H1 (cell line): ENCODE data around the gene SMYD3. TPM values are rescaled to one million over a fixed set of nuclear protein-coding genes. Genes with fewer than 3 reads are reported as not detected.

Experiments
- CTCF ChIA-PET: fragments of 300-600 bp; sonication (Branson Sonifier 250); formaldehyde crosslinking; loops from one replicate; lab custom pipeline; 2021; ENCODE audit not compliant: partially characterized antibody; lab: Charles Lee
- POLR2A ChIA-PET: fragments of 300-600 bp; sonication (Branson Sonifier 250); formaldehyde crosslinking; loops from one replicate; lab custom pipeline; 2021; ENCODE audit warnings: inconsistent platforms; ENCODE audit not compliant: partially characterized antibody; lab: Charles Lee
- DNase-seq, 2 experiments: peaks; one replicate each; pipeline versions ENCODE4 v3.0.0 to v3.0.0-alpha.2; 2010 to 2022; ENCODE audit warnings: low spot score in 2 of 2, low read depth in 1 of 2, mixed read lengths in 1 of 2
- FAIRE-seq: peaks from 2 replicates; lab custom pipeline; 2011; peaks lifted over from hg19 to GRCh38; lab: Jason Lieb, UNC
- H2AFZ ChIP-seq: 2 replicates; pipeline ENCODE4 v1.8.1; 2012; ENCODE audit warnings: low read length, inconsistent platforms
- H2AK5ac ChIP-seq: 2 replicates; pipeline ENCODE4 v1.6.1; 2013; ENCODE audit warnings: low read depth, low read length
- H2BK120ac ChIP-seq: replicated peaks from 2 replicates; pipeline ENCODE3; 2013; ENCODE audit warnings: low read depth, low read length, inconsistent platforms
- H2BK12ac ChIP-seq: 2 replicates; pipeline ENCODE4 v1.6.1; 2013; ENCODE audit warnings: low read depth, low read length
- H2BK15ac ChIP-seq: 2 replicates; pipeline ENCODE4 v1.6.1; 2013; ENCODE audit warnings: low read length
- H2BK20ac ChIP-seq: 2 replicates; pipeline ENCODE4 v1.6.1; 2013; ENCODE audit warnings: low read length
- H2BK5ac ChIP-seq: 2 replicates; pipeline ENCODE4 v1.6.1; 2013; ENCODE audit warnings: low read depth, low read length
- H3K14ac ChIP-seq: 2 replicates; pipeline ENCODE4 v1.6.1; 2013; ENCODE audit warnings: inconsistent platforms; ENCODE audit not compliant: insufficient read length
- H3K18ac ChIP-seq: 2 replicates; pipeline ENCODE4 v1.6.1; 2013; ENCODE audit warnings: low read length; ENCODE audit errors: extremely low read depth
- H3K23ac ChIP-seq: 2 replicates; pipeline ENCODE4 v1.6.1; 2013; ENCODE audit warnings: inconsistent platforms; ENCODE audit not compliant: insufficient read length
- H3K23me2 ChIP-seq: 2 replicates; pipeline ENCODE4 v1.6.1; 2013; ENCODE audit warnings: low read depth, low read length
- H3K27ac ChIP-seq: 2 replicates; pipeline ENCODE4 v1.6.1; 2011; ENCODE audit warnings: low read depth, low read length, inconsistent platforms
- H3K27me3 ChIP-seq, 4 experiments: replicated peaks in 1 of 4; 1 replicate in 1 of 4; 2 replicates in 3 of 4; pipeline versions ENCODE4 v1.6.1 to v1.8.1; 2011 to 2013; ENCODE audit warnings: low read length in 3 of 4, mild to moderate bottlenecking in 3 of 4, inconsistent platforms in 2 of 4, mixed read lengths in 2 of 4, moderate library complexity in 1 of 4; ENCODE audit not compliant: control insufficient read depth in 3 of 4, insufficient read depth in 3 of 4; ENCODE audit errors: extremely low read depth in 1 of 4
- H3K36me3 ChIP-seq, 4 experiments: 2 replicates each; pipeline versions ENCODE4 v1.6.1 to v1.8.1; 2011 to 2013; ENCODE audit warnings: mild to moderate bottlenecking in 4 of 4, low read length in 3 of 4, moderate library complexity in 2 of 4, control low read depth in 1 of 4, inconsistent platforms in 1 of 4; ENCODE audit not compliant: insufficient read depth in 4 of 4, control insufficient read depth in 2 of 4
- H3K4ac ChIP-seq: replicated peaks from 2 replicates; pipeline ENCODE3; 2013; ENCODE audit warnings: low read length, low read depth, mixed read lengths, inconsistent platforms; ENCODE audit not compliant: insufficient read length
- H3K4me1 ChIP-seq, 4 experiments: replicated peaks in 1 of 4; 1 replicate in 1 of 4; 2 replicates in 3 of 4; pipeline versions ENCODE4 v1.6.1 to v1.8.1; 2011 to 2013; ENCODE audit warnings: low read length in 3 of 4, inconsistent platforms in 2 of 4, mixed read lengths in 1 of 4; ENCODE audit not compliant: insufficient read depth in 4 of 4, control insufficient read depth in 3 of 4
- H3K4me2 ChIP-seq, 2 experiments: 2 replicates each; pipeline versions ENCODE4 v1.6.1 to v1.8.1; 2011 to 2013; ENCODE audit warnings: low read depth in 2 of 2, low read length in 2 of 2, control low read depth in 1 of 2, inconsistent platforms in 1 of 2, mild to moderate bottlenecking in 1 of 2; ENCODE audit not compliant: insufficient read depth in 1 of 2
- H3K4me3 ChIP-seq, 4 experiments: fragments of 200-600, 300-600 bp in 1 of 4; sonication (generic), shearing (Covaris generic), sonication (Bioruptor Twin) in 1 of 4; 2 replicates each; pipeline versions ENCODE4 v1.5.1 to v1.8.1; 2011 to 2016; ENCODE audit warnings: low read length in 4 of 4, low read depth in 3 of 4, control low read depth in 2 of 4, inconsistent platforms in 2 of 4, mild to moderate bottlenecking in 2 of 4, mixed read lengths in 1 of 4, moderate library complexity in 1 of 4; ENCODE audit not compliant: insufficient read depth in 2 of 4; ENCODE audit errors: extremely low read depth in 1 of 4
- H3K56ac ChIP-seq: replicated peaks from 2 replicates; pipeline ENCODE3; 2013; ENCODE audit warnings: low read depth, mild to moderate bottlenecking, mixed read lengths, low read length, inconsistent platforms; ENCODE audit not compliant: insufficient read length
- H3K79me1 ChIP-seq: 2 replicates; pipeline ENCODE4 v1.6.1; 2013; ENCODE audit warnings: low read depth, low read length, control low read depth
- H3K79me2 ChIP-seq, 2 experiments: 2 replicates each; pipeline versions ENCODE4 v1.6.1 to v1.8.1; 2012 to 2013; ENCODE audit warnings: low read length in 2 of 2, mild to moderate bottlenecking in 2 of 2, inconsistent platforms in 1 of 2; ENCODE audit not compliant: insufficient read depth in 2 of 2, control insufficient read depth in 1 of 2
- H3K9ac ChIP-seq, 4 experiments: replicated peaks in 1 of 4; 1 replicate in 1 of 4; 2 replicates in 3 of 4; pipeline versions ENCODE4 v1.6.1 to v1.8.1; 2011 to 2013; ENCODE audit warnings: low read depth in 3 of 4, low read length in 3 of 4, control low read depth in 2 of 4, mild to moderate bottlenecking in 2 of 4, moderate library complexity in 2 of 4, inconsistent platforms in 1 of 4; ENCODE audit errors: extremely low read depth in 1 of 4
- H3K9me3 ChIP-seq, 2 experiments: 2 replicates each; pipeline versions ENCODE4 v1.6.1 to v1.8.1; 2012 to 2013; ENCODE audit warnings: mild to moderate bottlenecking in 2 of 2, moderate library complexity in 2 of 2, control low read depth in 1 of 2, inconsistent platforms in 1 of 2, low read depth in 1 of 2, low read length in 1 of 2, mixed read lengths in 1 of 2; ENCODE audit not compliant: insufficient read depth in 2 of 2
- H4K20me1 ChIP-seq, 2 experiments: replicated peaks in 1 of 2; 2 replicates each; pipeline versions ENCODE3 to v1.8.1; 2011 to 2013; ENCODE audit warnings: inconsistent platforms in 2 of 2, low read length in 2 of 2, mild to moderate bottlenecking in 1 of 2; ENCODE audit not compliant: insufficient read depth in 2 of 2, control insufficient read depth in 1 of 2
- H4K5ac ChIP-seq: 2 replicates; pipeline ENCODE4 v1.6.1; 2013; ENCODE audit warnings: low read length, low read depth, mixed read lengths, inconsistent platforms; ENCODE audit not compliant: insufficient read length
- H4K8ac ChIP-seq: 2 replicates; pipeline ENCODE4 v1.8.0; 2013; ENCODE audit warnings: mild to moderate bottlenecking, moderate library complexity, low read length, inconsistent platforms; ENCODE audit not compliant: insufficient read depth; ENCODE audit errors: extremely low read depth
- H4K91ac ChIP-seq: replicated peaks from 2 replicates; pipeline ENCODE3; 2013; ENCODE audit warnings: low read length, mixed read lengths, inconsistent platforms; ENCODE audit not compliant: insufficient read length
- JUN ChIP-seq: IDR thresholded peaks from 2 replicates; pipeline ENCODE4 v1.6.1; 2011; ENCODE audit warnings: low read depth, mild to moderate bottlenecking, improper control_type of control experiment, low read length
- KDM4A ChIP-seq: IDR thresholded peaks from one replicate; pipeline ENCODE4 v1.7.1; 2012; ENCODE audit warnings: low read depth, mild to moderate bottlenecking, moderate library complexity, low read length, inconsistent platforms; ENCODE audit not compliant: severe bottlenecking
- SP1 ChIP-seq: IDR thresholded peaks from 2 replicates; pipeline ENCODE4 v1.6.1; 2011; ENCODE audit warnings: low read depth, low read length
- SP2 ChIP-seq: IDR thresholded peaks from 2 replicates; pipeline ENCODE4 v1.6.1; 2012; ENCODE audit warnings: mild to moderate bottlenecking, low read length, inconsistent platforms
- WGBS, 2 experiments: shearing (Covaris generic) in 1 of 2; methylation state at CpG; one replicate each; pipeline versions ENCODE4 v1.1.6 to v1.1.7; 2013 to 2015; ENCODE audit warnings: low lambda C conversion rate in 2 of 2, mixed read lengths in 2 of 2, inconsistent platforms in 1 of 2, low coverage in 1 of 2, missing lambda C conversion rate in 1 of 2; ENCODE audit not compliant: insufficient replicate concordance in 2 of 2, insufficient coverage in 1 of 2, insufficient read length in 1 of 2; ENCODE audit errors: extremely low coverage in 1 of 2, missing lambda C conversion rate in 1 of 2; 5-methylcytosine and 5-hydroxymethylcytosine counted together
- polyA plus RNA-seq, 7 experiments: library from polyadenylated mRNA; depleted of rRNA in 3 of 7; stranded (reverse) in 5 of 7; unstranded in 2 of 7; fragments of >200 nt in 5 of 7; fragments of 200-250 nt in 2 of 7; gene quantifications; 1 replicate in 5 of 7; 2 replicates in 1 of 7; 4 replicates in 1 of 7; pipeline versions ENCODE4 v1.2.1 to v1.2.3, GENCODE V29; 2011 to 2013; ENCODE audit warnings: missing spikeins in 2 of 7, mixed read lengths in 2 of 7
- total RNA-seq: library from RNA; stranded (reverse); fragmentation: NEBNext Ultra II Directional; extraction: Animal tissue kit (Norgen Biotek cat#: 25700); gene quantifications from 2 replicates; pipeline ENCODE4 v1.2.1, GENCODE V29; 2021

SMYD3 gene
- total and polyA plus RNA-seq, 2 of the 8 experiments (the other 6 are each of a cell fraction or from before 2014, with no cell fraction given) = 17.3 to 25.4 TPM

GRCh38 chr1:245986404-245987218, 520.5 kb downstream of the SMYD3 start:
- Histone ChIP-seq H3K14ac (no peak overlapping the region), H3K4me1 (no peaks in the 10 kb centered on the region), H2BK5ac (no peak overlapping the region), H3K79me2 (no peaks in the 10 kb centered on the region), H2BK15ac (no peak overlapping the region), H3K9ac (no peak overlapping the region), H2BK20ac (no peak overlapping the region), H3K23me2 (no peaks in the 10 kb centered on the region; the same call in 1 of the 2 replicates), H4K5ac (no peak overlapping the region), H4K20me1 (no peaks in the 10 kb centered on the region), H3K27me3 (no peaks in the 10 kb centered on the region), H3K27ac (no peak overlapping the region), H4K91ac (no peak overlapping the region), H3K56ac (no peak overlapping the region), H3K4me3 (no peak overlapping the region), H2BK12ac (no peak overlapping the region), H3K4me2 (no peak overlapping the region), H3K4ac (no peak overlapping the region), H2BK120ac (no peak overlapping the region), H2AK5ac (no peak overlapping the region), H3K36me3 (no peaks in the 10 kb centered on the region), H2AFZ (no peak overlapping the region), H3K9me3 (no peaks in the 10 kb centered on the region), H3K79me1 (no peaks in the 10 kb centered on the region), H3K18ac (no peak overlapping the region), H3K23ac (no peak overlapping the region), H4K8ac (no peak overlapping the region)
- DNase-seq = no peak
- TF ChIP-seq JUN = no peak
- TF ChIP-seq KDM4A = no peak
- no peak for TF ChIP-seq SP2
- TF ChIP-seq SP1 = no peak
- 86% methylated on average over 12 of the region's 12 CpGs; no CpG with 5 or more reads in 1 of the 2 experiments for WGBS, 2 experiments
- no peak for FAIRE-seq
- CTCF ChIA-PET = interaction anchor here (1.0 to 1.2 kb wide), 2 partner anchors 14 to 284 kb away, joined by 3 to 4 read pairs; no protein-coding TSS in a partner anchor
- POLR2A ChIA-PET = no interaction called here
